WERI-Rb-1 (cell line): ENCODE data around the gene PHF12.
"Not testable (repeated sequence)": the region's sequence is repeated elsewhere in the genome, so short reads cannot be mapped to it uniquely, and the experiment has no call there.

Experiments
- DNase-seq: peaks from one replicate; pipeline ENCODE4 v3.0.0-alpha.2; 2020
- H3K27ac ChIP-seq: fragments of 250-450 bp; sonication (Bioruptor Pico); 2 replicates; pipeline ENCODE4 v1.5.1; 2020; ENCODE audit warnings: mild to moderate bottlenecking, moderate library complexity
- H3K27me3 ChIP-seq: fragments of 250-450 bp; sonication (Bioruptor Pico); 2 replicates; pipeline ENCODE4 v1.5.1; 2021; ENCODE audit warnings: mild to moderate bottlenecking, low read depth, moderate library complexity; ENCODE audit not compliant: insufficient read depth, severe bottlenecking
- H3K36me3 ChIP-seq: fragments of 250-450 bp; sonication (Bioruptor Pico); 2 replicates; pipeline ENCODE4 v1.5.1; 2020; ENCODE audit warnings: mild to moderate bottlenecking, moderate library complexity
- H3K4me3 ChIP-seq: 2 replicates; pipeline ENCODE4 v1.5.1; 2011; ENCODE audit warnings: low read depth, mild to moderate bottlenecking, control low read depth, low read length
- H3K9me3 ChIP-seq: fragments of 250-450 bp; sonication (Bioruptor Pico); 2 replicates; pipeline ENCODE4 v1.5.1; 2021; ENCODE audit warnings: mild to moderate bottlenecking, moderate library complexity; ENCODE audit not compliant: severe bottlenecking
- TF ChIP-seq, protein P1 (sequence below): IDR thresholded peaks from 2 replicates; pipeline ENCODE4 v1.5.1; 2011; ENCODE audit warnings: low read depth, mild to moderate bottlenecking, control low read depth, inconsistent platforms, low read length

The PHF12 gene

DNA sequence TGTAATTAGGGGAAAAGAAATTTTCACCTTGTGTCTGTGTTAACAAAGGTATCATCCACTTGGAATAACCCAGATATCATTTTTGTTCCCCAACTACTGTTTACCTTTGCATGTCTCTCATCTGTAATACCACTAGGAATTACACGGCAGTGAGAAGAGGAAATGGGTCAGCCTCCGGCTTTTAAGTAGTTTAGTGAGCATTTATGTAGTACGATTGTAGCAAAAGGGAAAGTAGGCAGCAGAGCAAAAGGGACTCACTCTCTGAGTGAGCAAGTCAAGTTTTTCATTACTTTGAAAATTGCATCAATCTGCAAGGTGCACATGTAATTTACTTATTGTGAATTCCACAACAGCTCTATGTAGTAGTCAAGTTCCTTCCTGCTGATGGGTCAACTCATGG lies 11.2 kb downstream of the PHF12 start:
- Histone ChIP-seq H3K27ac (no peak overlapping the region), H3K36me3 (peaks cover 47% of the 10 kb centered on the region), H3K27me3 (no peaks in the 10 kb centered on the region), H3K9me3 (no peaks in the 10 kb centered on the region), H3K4me3 (no peak overlapping the region)
- no peak for DNase-seq
- TF ChIP-seq, protein P1, sequence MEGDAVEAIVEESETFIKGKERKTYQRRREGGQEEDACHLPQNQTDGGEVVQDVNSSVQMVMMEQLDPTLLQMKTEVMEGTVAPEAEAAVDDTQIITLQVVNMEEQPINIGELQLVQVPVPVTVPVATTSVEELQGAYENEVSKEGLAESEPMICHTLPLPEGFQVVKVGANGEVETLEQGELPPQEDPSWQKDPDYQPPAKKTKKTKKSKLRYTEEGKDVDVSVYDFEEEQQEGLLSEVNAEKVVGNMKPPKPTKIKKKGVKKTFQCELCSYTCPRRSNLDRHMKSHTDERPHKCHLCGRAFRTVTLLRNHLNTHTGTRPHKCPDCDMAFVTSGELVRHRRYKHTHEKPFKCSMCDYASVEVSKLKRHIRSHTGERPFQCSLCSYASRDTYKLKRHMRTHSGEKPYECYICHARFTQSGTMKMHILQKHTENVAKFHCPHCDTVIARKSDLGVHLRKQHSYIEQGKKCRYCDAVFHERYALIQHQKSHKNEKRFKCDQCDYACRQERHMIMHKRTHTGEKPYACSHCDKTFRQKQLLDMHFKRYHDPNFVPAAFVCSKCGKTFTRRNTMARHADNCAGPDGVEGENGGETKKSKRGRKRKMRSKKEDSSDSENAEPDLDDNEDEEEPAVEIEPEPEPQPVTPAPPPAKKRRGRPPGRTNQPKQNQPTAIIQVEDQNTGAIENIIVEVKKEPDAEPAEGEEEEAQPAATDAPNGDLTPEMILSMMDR: no peak

GRCh38 chr17:28938552-28938951 lies 12.8 kb downstream of the PHF12 start:
- no peak for DNase-seq
- peaks cover 38% of the 10 kb centered on the region for H3K36me3 ChIP-seq
- H3K4me3 ChIP-seq: no peak overlapping the region
- no peaks in the 10 kb centered on the region for H3K27me3 ChIP-seq
- H3K27ac ChIP-seq: no peak overlapping the region
- no peaks in the 10 kb centered on the region for H3K9me3 ChIP-seq
- TF ChIP-seq, protein P1: no peak

DNA sequence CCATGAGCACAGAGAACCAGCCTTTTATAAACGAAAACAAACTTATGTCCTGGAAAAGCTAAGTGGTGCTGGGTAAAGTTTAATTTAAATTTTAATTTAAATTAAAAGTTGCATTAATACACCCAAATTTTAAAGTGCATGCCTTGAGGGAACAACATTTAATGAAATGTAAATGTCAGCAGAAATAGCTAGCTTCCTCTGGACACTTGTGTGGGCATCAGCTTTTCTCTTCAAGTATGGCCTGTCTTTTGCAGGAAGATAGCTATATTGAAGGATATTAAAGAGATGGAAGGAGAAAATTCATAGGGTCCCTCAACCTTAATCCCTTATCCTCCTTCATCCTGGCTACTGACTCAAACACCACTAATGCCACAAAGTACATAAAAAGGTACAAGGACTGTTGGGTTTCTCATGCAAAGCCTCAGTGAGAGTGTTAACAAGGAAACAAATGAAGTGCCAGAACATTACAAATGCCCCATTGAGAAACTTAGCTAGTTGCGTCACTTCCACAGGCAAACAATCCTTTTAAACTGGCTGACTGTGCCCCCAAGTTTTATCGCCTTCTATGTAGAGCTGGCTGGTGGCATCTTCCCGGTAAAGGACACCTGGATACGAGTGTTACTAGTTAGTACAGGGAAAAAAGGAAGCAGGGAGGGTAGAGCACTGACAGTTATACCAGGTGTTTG lies 14.1 kb downstream of the PHF12 start:
- TF ChIP-seq, protein P1: no peak
- Histone ChIP-seq H3K4me3 (no peak overlapping the region), H3K27ac (no peak overlapping the region), H3K36me3 (peaks cover 29% of the 10 kb centered on the region), H3K9me3 (no peaks in the 10 kb centered on the region), H3K27me3 (no peaks in the 10 kb centered on the region)
- DNase-seq: no peak

- DNase-seq: no peak
- Histone ChIP-seq H3K27me3 (no peaks in the 10 kb centered on the region), H3K27ac (no peak overlapping the region), H3K9me3 (no peaks in the 10 kb centered on the region), H3K4me3 (no peak overlapping the region), H3K36me3 (peaks cover 23% of the 10 kb centered on the region)
- TF ChIP-seq, protein P1: no peak
Measured at GRCh38 chr17:28935744-28936460, 15.4 kb downstream of the PHF12 start.

GRCh38 chr17:28934508-28934907 lies 16.8 kb downstream of the PHF12 start:
- not testable (repeated sequence) for H3K27ac ChIP-seq, H3K9me3 ChIP-seq, H3K4me3 ChIP-seq, H3K27me3 ChIP-seq, DNase-seq
- peaks cover 19% of the 10 kb centered on the region for H3K36me3 ChIP-seq

DNA sequence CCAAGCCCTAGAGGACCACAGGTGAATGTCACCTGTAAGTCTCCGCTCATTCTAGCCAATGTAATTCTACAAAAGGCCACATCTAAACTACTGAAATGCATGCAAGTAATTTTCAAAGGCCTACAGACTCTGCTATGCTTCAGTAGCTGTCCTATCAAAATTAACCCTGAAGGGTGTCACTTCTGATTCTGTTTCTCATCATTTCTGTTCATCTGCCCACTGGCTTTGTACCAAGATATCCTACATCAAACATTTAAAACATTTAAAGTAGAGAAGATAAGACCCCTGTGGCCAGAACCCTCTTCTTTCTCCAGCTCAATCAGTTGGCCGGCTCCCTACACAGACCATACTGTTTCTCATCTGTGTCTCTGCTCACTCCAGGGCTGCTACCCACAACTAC lies 21.5 kb downstream of the PHF12 start:
- H3K4me3 ChIP-seq: no peak overlapping the region

More for the DNA sequence above, 21.5 kb downstream of the PHF12 start:
- Histone ChIP-seq H3K27ac (no peak overlapping the region), H3K36me3 (peaks cover 47% of the 10 kb centered on the region), H3K27me3 (no peaks in the 10 kb centered on the region), H3K9me3 (no peaks in the 10 kb centered on the region)
- TF ChIP-seq, protein P1: no peak
- DNase-seq: no peak
